OCI-LY7 (cell line): ENCODE measurements around the gene SPTB. TPM values are rescaled to one million over a fixed set of nuclear protein-coding genes. Genes with fewer than 3 reads are reported as not detected.

Experiments
- BruUV-seq: library from RNA; stranded (reverse); fragments of 400-500 nt; replicated peaks from 2 replicates; lab custom pipeline; 2021; lab: Mats Ljungman, UMichigan
- CTCF ChIA-PET: fragments of 300-600 bp; sonication (Branson Sonifier 250); formaldehyde crosslinking; loops from one replicate; lab custom pipeline; 2022; ENCODE audit warnings: antibody characterized with exemption; ENCODE audit not compliant: unreplicated experiment; lab: Charles Lee
- POLR2A ChIA-PET: fragments of 300-600 bp; sonication (Branson Sonifier 250); formaldehyde crosslinking; loops from one replicate; lab custom pipeline; 2022; ENCODE audit warnings: antibody characterized with exemption; lab: Charles Lee
- DNase-seq: peaks from one replicate; pipeline ENCODE4 v3.0.0-alpha.2; 2015; ENCODE audit warnings: low spot score
- H2AFZ ChIP-seq: fragments of 200-600 bp; sonication (generic), shearing (Covaris generic); 2 replicates; pipeline ENCODE4 v1.6.1; 2014; ENCODE audit warnings: mild to moderate bottlenecking, antibody characterized with exemption, low read length, moderate library complexity
- H3K27ac ChIP-seq: fragments of 200-600 bp; sonication (generic); 2 replicates; pipeline ENCODE4 v1.5.1; 2014; ENCODE audit warnings: mixed run types, low read depth, mild to moderate bottlenecking, moderate library complexity, low read length, inconsistent platforms; ENCODE audit not compliant: poor library complexity, severe bottlenecking
- H3K36me3 ChIP-seq: fragments of 200-600 bp; sonication (generic); 2 replicates; pipeline ENCODE4 v1.6.1; 2014; ENCODE audit warnings: mild to moderate bottlenecking, antibody characterized with exemption, low read length, moderate library complexity, mixed read lengths; ENCODE audit not compliant: insufficient read depth
- H3K4me1 ChIP-seq: fragments of 200-600 bp; sonication (generic); 2 replicates; pipeline ENCODE4 v1.5.1; 2014; ENCODE audit warnings: mild to moderate bottlenecking, low read length; ENCODE audit not compliant: insufficient read depth, poor library complexity, severe bottlenecking
- H3K4me2 ChIP-seq: fragments of 200-600 bp; sonication (generic); 2 replicates; pipeline ENCODE4 v1.6.1; 2014; ENCODE audit warnings: mild to moderate bottlenecking, low read length
- H3K4me3 ChIP-seq: fragments of 200-600 bp; sonication (generic); 2 replicates; pipeline ENCODE4 v1.5.1; 2014; ENCODE audit warnings: mild to moderate bottlenecking, low read depth, low read length; ENCODE audit not compliant: poor library complexity, severe bottlenecking
- H3K79me2 ChIP-seq: fragments of 200-600 bp; sonication (generic); 2 replicates; pipeline ENCODE4 v1.6.1; 2016; ENCODE audit warnings: low read depth, mild to moderate bottlenecking, low read length, moderate library complexity, mixed read lengths; ENCODE audit not compliant: insufficient read depth
- H3K9me2 ChIP-seq: fragments of 200-600 bp; sonication (generic); 2 replicates; pipeline ENCODE4 v1.6.1; 2016; ENCODE audit warnings: mild to moderate bottlenecking, low read length, mixed read lengths; ENCODE audit not compliant: insufficient read depth
- H3K9me3 ChIP-seq: fragments of 200-600 bp; sonication (generic); 2 replicates; pipeline ENCODE4 v1.6.1; 2014; ENCODE audit warnings: mild to moderate bottlenecking, mixed run types, low read length, mixed read lengths
- H4K20me1 ChIP-seq: fragments of 200-600 bp; sonication (generic); 2 replicates; pipeline ENCODE4 v1.6.1; 2014; ENCODE audit warnings: mild to moderate bottlenecking, antibody characterized with exemption, low read length, moderate library complexity, mixed read lengths; ENCODE audit not compliant: insufficient read depth
- CTCF ChIP-seq: fragments of 200-600 bp; sonication (generic); conservative IDR thresholded peaks from 2 replicates; pipeline ENCODE4 v1.5.1; 2014; ENCODE audit warnings: mild to moderate bottlenecking, antibody characterized with exemption, low read length, moderate library complexity, mixed read lengths
- EZH2phosphoT487 ChIP-seq: fragments of 200-600 bp; sonication (generic); IDR thresholded peaks from 2 replicates; pipeline ENCODE4 v1.6.1; 2018; ENCODE audit warnings: low read depth, borderline replicate concordance, mild to moderate bottlenecking, mixed run types, antibody characterized with exemption, low read length, moderate library complexity, mixed read lengths
- intact Hi-C: fragments of 100-400 bp; cut with micrococcal nuclease; formaldehyde crosslinking; loops from one replicate; pipeline ENCODE4 v1.10.0; 2022; ENCODE audit not compliant: unreplicated experiment
- total RNA-seq, 2 experiments: library from RNA; depleted of rRNA in 1 of 2; stranded (reverse); fragments of >200 nt in 1 of 2; shearing (Covaris generic) in 1 of 2; gene quantifications; 2 replicates each; pipeline ENCODE4 v1.2.3, GENCODE V29; 2014 to 2022

The SPTB gene
- total RNA-seq, 2 experiments from 2014 or later, result not detected

GRCh38 chr14:64704743-64705380, 174.8 kb downstream of the SPTB start:
- H3K27ac ChIP-seq, result no peak overlapping the region
- no peaks in the 10 kb centered on the region for H3K4me1 ChIP-seq
- H3K79me2 ChIP-seq, result no peaks in the 10 kb centered on the region
- intact Hi-C loops, result no loop called here
- H3K4me3 ChIP-seq, result no peak overlapping the region
- no peaks in the 10 kb centered on the region for H3K9me2 ChIP-seq
- no peaks in the 10 kb centered on the region for H3K9me3 ChIP-seq
- DNase-seq, result no peak
- H2AFZ ChIP-seq, result no peak overlapping the region
- ChIA-PET CTCF (no interaction called here), POLR2A (interaction anchor here (0.6 kb wide), 1 partner anchor 76 kb away, joined by 3 read pairs; no protein-coding TSS in a partner anchor)
- TF ChIP-seq EZH2phosphoT487, result no peak
- TF ChIP-seq CTCF, result no peak
- no peaks in the 10 kb centered on the region for H4K20me1 ChIP-seq
- no TSS peak for BruUV-seq
- no peaks in the 10 kb centered on the region for H3K36me3 ChIP-seq
- no peak overlapping the region for H3K4me2 ChIP-seq

- Histone ChIP-seq H3K4me1 (no peaks in the 10 kb centered on the region), H3K9me3 (no peaks in the 10 kb centered on the region), H3K36me3 (no peaks in the 10 kb centered on the region), H4K20me1 (no peaks in the 10 kb centered on the region), H3K9me2 (no peaks in the 10 kb centered on the region), H3K27ac (no peak within 1 kb of the TSS), H3K4me2 (no peak within 1 kb of the TSS), H3K4me3 (no peak within 1 kb of the TSS), H2AFZ (no peak within 1 kb of the TSS), H3K79me2 (no peaks in the 10 kb centered on the region)
- intact Hi-C loops, result no loop called here
- ChIA-PET CTCF (no interaction called here), POLR2A (no interaction called here)
- TF ChIP-seq EZH2phosphoT487 (no peak), CTCF (no peak)
- BruUV-seq, result no TSS peak
- no peak for DNase-seq
These were observed 175.5 kb downstream of the SPTB start, which contains the start of gene PLEKHG3 for GRCh38 chr14:64704143-64704742. Gene PLEKHG3 (plus strand): TSS chr14:64704424. CDS start chr14:64727632, 23,208 bp downstream.
